GM12864 (cell line): ENCODE data around the gene GPR152.

Source experiments
- DNase-seq: peaks from one replicate; pipeline ENCODE4 v3.0.0-alpha.2; 2011; ENCODE audit warnings: low read depth
- H3K4me3 ChIP-seq: 2 replicates; pipeline ENCODE4 v1.5.1; 2011; ENCODE audit warnings: mild to moderate bottlenecking, low read depth, low read length, control low read depth
- TF ChIP-seq, protein P1 (sequence below): IDR thresholded peaks from 2 replicates; pipeline ENCODE4 v1.5.1; 2011; ENCODE audit warnings: low read depth, mild to moderate bottlenecking, moderate library complexity, low read length, control low read depth, inconsistent platforms; ENCODE audit errors: missing control alignments

Gene GPR152

DNA sequence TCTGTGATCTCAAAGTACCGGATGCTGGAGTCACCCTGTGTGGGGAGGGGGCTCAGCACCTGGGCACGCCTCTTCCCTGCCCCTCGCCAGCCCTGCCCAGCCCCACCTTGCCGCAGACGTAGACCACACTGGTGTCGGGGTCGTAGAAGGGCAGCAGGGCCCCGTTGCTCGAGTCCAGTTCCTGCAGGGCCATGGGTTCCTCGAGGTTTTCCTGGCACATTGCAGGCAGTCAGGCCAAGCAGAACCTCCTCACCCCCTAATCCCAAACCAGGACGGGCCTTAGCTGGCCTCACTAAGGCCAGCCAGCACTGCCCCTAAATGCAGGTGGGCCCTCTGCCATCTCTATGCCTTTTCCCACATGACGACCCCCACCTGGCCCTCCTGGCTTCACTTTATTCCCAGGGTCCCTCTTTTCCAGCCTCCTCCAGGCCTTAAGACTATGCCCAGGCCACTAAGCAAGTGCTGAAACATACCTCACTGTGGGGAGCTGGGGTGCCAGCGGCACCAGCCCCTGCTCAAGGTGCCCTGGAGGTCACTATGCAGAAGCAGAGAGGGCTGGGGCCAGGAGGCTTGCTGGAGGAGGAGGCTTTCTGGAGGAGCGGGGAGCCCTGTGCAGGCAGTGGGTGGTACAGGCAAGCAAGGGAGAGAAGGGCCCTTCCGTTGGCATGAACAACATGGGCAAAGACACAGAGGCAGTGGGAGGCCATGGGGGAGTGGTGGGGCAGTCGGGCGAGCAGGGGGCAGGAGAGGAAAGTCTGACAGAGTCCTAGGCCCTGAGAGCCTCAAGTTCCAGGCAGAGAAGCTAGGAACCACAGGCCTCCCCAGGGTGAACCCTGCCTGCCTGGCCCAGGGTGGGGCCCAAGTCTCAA lies 12.1 kb downstream of the GPR152 start:
- TF ChIP-seq, protein P1, sequence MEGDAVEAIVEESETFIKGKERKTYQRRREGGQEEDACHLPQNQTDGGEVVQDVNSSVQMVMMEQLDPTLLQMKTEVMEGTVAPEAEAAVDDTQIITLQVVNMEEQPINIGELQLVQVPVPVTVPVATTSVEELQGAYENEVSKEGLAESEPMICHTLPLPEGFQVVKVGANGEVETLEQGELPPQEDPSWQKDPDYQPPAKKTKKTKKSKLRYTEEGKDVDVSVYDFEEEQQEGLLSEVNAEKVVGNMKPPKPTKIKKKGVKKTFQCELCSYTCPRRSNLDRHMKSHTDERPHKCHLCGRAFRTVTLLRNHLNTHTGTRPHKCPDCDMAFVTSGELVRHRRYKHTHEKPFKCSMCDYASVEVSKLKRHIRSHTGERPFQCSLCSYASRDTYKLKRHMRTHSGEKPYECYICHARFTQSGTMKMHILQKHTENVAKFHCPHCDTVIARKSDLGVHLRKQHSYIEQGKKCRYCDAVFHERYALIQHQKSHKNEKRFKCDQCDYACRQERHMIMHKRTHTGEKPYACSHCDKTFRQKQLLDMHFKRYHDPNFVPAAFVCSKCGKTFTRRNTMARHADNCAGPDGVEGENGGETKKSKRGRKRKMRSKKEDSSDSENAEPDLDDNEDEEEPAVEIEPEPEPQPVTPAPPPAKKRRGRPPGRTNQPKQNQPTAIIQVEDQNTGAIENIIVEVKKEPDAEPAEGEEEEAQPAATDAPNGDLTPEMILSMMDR = no peak
- no peak for DNase-seq
- no peak overlapping the region for H3K4me3 ChIP-seq

DNA sequence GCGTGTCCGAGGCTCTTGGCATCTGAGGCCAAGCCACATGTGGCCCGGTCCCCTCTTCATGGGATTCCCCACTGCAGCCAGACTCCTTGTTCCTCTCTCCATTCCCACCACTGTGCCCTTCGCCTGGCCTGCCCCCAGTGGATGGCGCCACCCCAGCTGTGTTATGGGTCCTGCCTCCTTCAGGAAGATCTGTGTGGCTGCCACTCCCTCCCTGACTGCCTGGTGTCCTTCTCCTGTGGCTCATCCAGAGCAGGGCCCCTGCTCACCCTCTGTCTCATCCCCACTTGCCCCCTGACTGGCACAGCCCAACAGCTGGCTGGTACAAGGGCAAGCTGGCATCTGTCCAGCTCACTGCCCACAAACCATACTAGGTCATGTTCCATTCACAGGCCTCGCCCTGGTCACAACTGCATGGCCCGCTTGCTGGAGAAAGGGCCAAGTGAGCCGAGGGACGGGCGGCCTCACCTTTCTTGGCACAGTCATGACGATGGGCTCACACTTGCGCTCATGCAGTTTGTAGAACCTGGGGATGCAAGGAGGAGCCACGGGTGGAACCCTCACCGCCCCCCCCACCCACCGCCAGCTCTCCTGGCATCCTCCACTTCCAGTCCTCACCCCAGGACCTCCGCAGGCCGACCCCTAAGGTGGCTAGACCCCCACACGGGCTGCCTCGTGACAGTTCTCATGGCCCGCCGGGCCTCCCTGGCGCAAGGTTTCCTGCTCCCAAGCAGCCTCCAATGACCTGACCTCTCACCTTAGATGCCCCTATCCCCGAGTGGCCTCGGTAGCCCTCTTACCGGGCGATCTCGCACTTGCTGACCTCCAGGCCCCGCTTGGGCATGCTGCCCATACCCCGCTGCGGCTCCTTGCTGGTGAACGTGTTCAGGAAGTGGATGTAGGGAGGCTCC lies 13.0 kb downstream of the GPR152 start:
- peak overlapping the region; percentile 87 for H3K4me3 ChIP-seq
- TF ChIP-seq, protein P1 = no peak
- no peak for DNase-seq

DNA sequence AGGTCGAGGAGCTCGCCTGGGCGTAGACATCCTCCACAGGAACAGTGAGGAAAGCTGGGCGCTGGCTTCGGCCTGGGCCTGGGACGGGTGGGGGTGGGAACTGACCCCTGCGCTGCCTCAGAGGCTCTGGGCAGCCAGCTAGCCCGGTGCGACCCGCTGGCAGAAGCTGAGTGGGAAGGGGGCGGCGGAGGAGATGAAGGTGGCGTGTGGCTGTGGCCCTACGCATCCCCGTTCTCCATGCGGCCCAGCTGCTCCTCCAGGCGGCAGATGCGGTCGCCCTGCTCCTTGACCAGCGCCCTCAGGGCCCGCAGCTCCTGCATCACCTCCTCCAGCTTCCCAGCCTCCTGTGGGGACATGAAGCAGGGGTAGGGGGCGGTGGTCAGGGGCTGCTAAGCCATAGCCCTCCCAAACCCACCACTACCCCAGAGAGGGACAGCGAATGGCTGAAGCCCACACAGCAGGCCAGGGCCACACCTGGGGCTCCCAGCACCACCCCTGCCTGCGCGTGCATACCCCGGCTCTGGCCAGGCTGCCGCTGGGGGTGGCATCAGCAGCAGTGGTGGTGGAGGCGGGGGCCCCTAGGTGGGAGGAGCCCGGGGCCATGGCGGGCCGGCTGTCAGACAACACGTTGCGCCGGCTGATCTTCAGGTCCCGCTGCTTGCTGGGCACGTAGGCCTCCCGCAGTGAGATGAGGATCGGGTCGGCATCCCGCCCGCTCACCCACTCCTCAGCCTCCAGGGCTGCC lies 14.2 kb downstream of the GPR152 start:
- H3K4me3 ChIP-seq = peak overlapping the region; percentile 87
- no peak for DNase-seq
- TF ChIP-seq, protein P1 = peak; percentile 1

DNA sequence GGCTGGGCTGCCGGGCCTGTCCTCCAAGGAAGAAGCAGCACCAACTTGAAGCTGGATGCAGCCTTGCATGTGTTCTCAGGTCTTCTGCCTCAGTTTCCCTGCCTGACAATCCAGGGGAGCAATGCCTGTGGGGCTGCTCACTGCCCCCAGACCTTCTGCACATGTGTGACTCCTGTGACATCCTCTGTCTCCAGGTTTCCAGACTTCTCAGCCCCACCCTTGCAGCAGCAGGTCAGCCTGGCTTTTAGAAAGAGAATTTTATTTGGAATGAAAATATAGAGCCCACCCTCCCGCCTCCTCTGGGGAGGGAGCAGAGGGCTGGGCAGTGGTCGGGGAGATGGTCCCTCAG lies 14.7 kb downstream of the GPR152 start:
- TF ChIP-seq, protein P1 = no peak
- H3K4me3 ChIP-seq = peak overlapping the region; percentile 87
- DNase-seq = no peak

DNA sequence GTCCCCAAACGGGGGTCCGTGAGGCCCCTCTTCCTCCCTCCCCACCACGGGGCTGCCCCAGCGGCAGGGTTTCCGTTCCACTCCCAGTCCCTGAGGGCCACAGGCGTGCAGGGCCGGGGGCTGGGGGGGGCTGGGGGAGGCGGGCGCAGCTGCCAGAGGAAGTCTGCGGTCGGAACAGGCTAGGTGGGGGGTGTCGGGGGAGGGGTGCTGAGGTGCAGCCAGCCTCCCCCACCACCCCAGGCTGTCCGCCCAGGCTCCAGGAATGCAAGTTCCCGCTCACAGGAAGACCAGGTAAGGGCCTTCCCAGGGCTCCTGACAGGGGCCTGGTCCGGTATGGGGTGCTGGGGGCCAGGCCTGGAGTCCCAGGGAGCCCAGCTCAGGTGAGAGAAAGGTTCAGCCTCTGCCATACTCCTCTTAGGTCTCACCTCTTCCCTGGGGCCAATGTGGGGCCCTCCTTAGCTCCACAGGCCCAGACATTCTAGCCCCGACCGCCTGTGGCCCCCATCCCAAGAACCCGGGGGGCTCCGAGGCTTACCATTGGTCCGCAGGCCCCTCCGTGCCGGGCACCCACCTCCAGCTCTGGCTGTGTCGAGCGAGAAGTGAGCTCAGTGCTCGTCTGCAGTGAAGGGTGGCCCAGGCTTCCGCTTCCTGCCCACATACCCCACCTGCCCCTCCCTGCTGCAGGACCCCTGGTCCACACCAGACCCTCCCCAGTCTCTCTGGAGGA lies 15.3 kb downstream of the GPR152 start, which contains the start of gene PTPRCAP:
Gene PTPRCAP (minus strand): TSS at position 601 of the 727 bp plus-strand sequence. CDS start 63 bp downstream, at position 538.
- no peak for DNase-seq
- H3K4me3 ChIP-seq = peak within 1 kb of the TSS; percentile 87
- TF ChIP-seq, protein P1 = no peak
